HepG2 (cell line): Measurements from ENCODE around the gene FMNL2. TPM values are rescaled to one million over a fixed set of nuclear protein-coding genes. Genes with fewer than 3 reads are reported as not detected.

Experiments
- ATAC-seq: fragments of 200-7000 bp; cut with Tn5 transposase; 3 replicates; pipeline ENCODE4 v1.9.1; 2020; ENCODE audit warnings: mild to moderate bottlenecking, moderate library complexity
- BruUV-seq: library from RNA; stranded (reverse); fragments of 400-500 nt; replicated peaks from 2 replicates; lab custom pipeline; 2021; lab: Mats Ljungman, UMichigan
- CTCF ChIA-PET: fragments of 300-600 bp; formaldehyde crosslinking; extraction: SDS; loops from one replicate; lab custom pipeline; 2021; ENCODE audit warnings: low total read pairs, inconsistent platforms, low intra/inter-chr PET ratio; lab: Yijun Ruan, JAX
- POLR2A ChIA-PET: fragments of 350-600 bp; sonication (Branson Sonifier 250); formaldehyde crosslinking; loops from one replicate; lab custom pipeline; 2020; ENCODE audit warnings: antibody characterized with exemption, inconsistent platforms; lab: Yijun Ruan, JAX
- DNase-seq: peaks from one replicate; pipeline ENCODE4 v3.0.0-alpha.2; 2015; ENCODE audit warnings: low spot score
- FAIRE-seq: peaks from 3 replicates; lab custom pipeline; 2011; peaks lifted over from hg19 to GRCh38; lab: Jason Lieb, UNC
- H2AFZ ChIP-seq: one replicate; pipeline ENCODE4 v1.6.1; 2011; ENCODE audit warnings: low read length, inconsistent platforms
- H3K27ac ChIP-seq: fragments of 300-600 bp; 3 replicates; pipeline ENCODE4 v1.8.0; 2011; ENCODE audit warnings: mixed run types, mild to moderate bottlenecking, mixed read lengths, low read length, inconsistent platforms; ENCODE audit not compliant: insufficient read depth; ENCODE audit errors: extremely low read length
- H3K27me3 ChIP-seq, 2 experiments: fragments of 200-600 bp in 1 of 2; 2 replicates in 1 of 2; 3 replicates in 1 of 2; pipeline versions ENCODE4 v1.6.0 to v1.8.0; 2011; ENCODE audit warnings: low read length in 2 of 2, mild to moderate bottlenecking in 2 of 2, moderate library complexity in 2 of 2, inconsistent platforms in 1 of 2; ENCODE audit not compliant: insufficient read depth in 2 of 2, control insufficient read depth in 1 of 2
- H3K36me3 ChIP-seq, 2 experiments: fragments of 200-600 bp in 1 of 2; replicated peaks in 1 of 2; 2 replicates in 1 of 2; 3 replicates in 1 of 2; pipeline versions ENCODE4 v1.5.1 to v1.8.0; 2011; ENCODE audit warnings: low read length in 2 of 2, inconsistent platforms in 1 of 2; ENCODE audit not compliant: insufficient read depth in 2 of 2, control insufficient read depth in 1 of 2
- H3K4me1 ChIP-seq: 2 replicates; pipeline ENCODE4 v1.5.1; 2012; ENCODE audit warnings: low read length, inconsistent platforms; ENCODE audit not compliant: insufficient read depth
- H3K4me2 ChIP-seq: 2 replicates; pipeline ENCODE4 v1.6.0; 2011; ENCODE audit warnings: low read depth, low read length, inconsistent platforms
- H3K4me3 ChIP-seq, 3 experiments: fragments of 200-600 bp in 1 of 3; sonication (generic), shearing (Covaris generic) in 1 of 3; replicated peaks in 1 of 3; 2 replicates each; pipeline ENCODE4 v1.5.1; 2011 to 2016; ENCODE audit warnings: low read length in 3 of 3, inconsistent platforms in 2 of 3, low read depth in 2 of 3, mild to moderate bottlenecking in 2 of 3, control low read depth in 1 of 3, mixed read lengths in 1 of 3; ENCODE audit not compliant: insufficient read depth in 1 of 3
- H3K79me2 ChIP-seq: one replicate; pipeline ENCODE4 v1.6.1; 2011; ENCODE audit warnings: low read length, inconsistent platforms; ENCODE audit not compliant: insufficient read depth
- H3K9ac ChIP-seq: 2 replicates; pipeline ENCODE4 v1.6.0; 2011; ENCODE audit warnings: mild to moderate bottlenecking, low read depth, low read length, inconsistent platforms; ENCODE audit not compliant: insufficient read depth
- H3K9me3 ChIP-seq: 2 replicates; pipeline ENCODE4 v1.5.1; 2012; ENCODE audit warnings: mild to moderate bottlenecking, low read length
- H4K20me1 ChIP-seq: 2 replicates; pipeline ENCODE4 v1.6.0; 2011; ENCODE audit warnings: inconsistent platforms, mild to moderate bottlenecking, low read length, moderate library complexity; ENCODE audit not compliant: insufficient read depth
- BORCS8-MEF2B ChIP-seq: sonication (generic); formaldehyde crosslinking; IDR thresholded peaks from 2 replicates; pipeline ENCODE4 v1.8.0; 2022; ENCODE audit warnings: mild to moderate bottlenecking, missing genetic modification reagents
- IKZF5 ChIP-seq: IDR thresholded peaks from 2 replicates; pipeline ENCODE4 v1.6.1; 2018; ENCODE audit warnings: missing genetic modification reagents, mild to moderate bottlenecking, missing compliant biosample characterization
- LRRFIP1 ChIP-seq: sonication (generic); formaldehyde crosslinking; conservative IDR thresholded peaks from 2 replicates; pipeline ENCODE4 v1.4.0; 2020; ENCODE audit warnings: missing genetic modification reagents
- ZFP82 ChIP-seq: sonication (generic); formaldehyde crosslinking; IDR thresholded peaks from 2 replicates; pipeline ENCODE4 v1.5.1; 2020; ENCODE audit warnings: mild to moderate bottlenecking, missing genetic modification reagents, borderline replicate concordance
- ZMAT5 ChIP-seq: sonication (generic); formaldehyde crosslinking; IDR thresholded peaks from 2 replicates; pipeline ENCODE4 v1.5.0; 2020; ENCODE audit warnings: mild to moderate bottlenecking, low read depth, missing genetic modification reagents, borderline replicate concordance
- ZNF850 ChIP-seq: sonication (generic); formaldehyde crosslinking; conservative IDR thresholded peaks from 2 replicates; pipeline ENCODE4 v1.9.0; 2021; ENCODE audit warnings: mild to moderate bottlenecking, missing genetic modification reagents
- ZXDC ChIP-seq: sonication (generic); formaldehyde crosslinking; IDR thresholded peaks from 2 replicates; pipeline ENCODE4 v1.5.0; 2020; ENCODE audit warnings: mild to moderate bottlenecking, missing genetic modification reagents
- WGBS: methylation state at CpG from one replicate; pipeline ENCODE4 v1.1.6; 2017; ENCODE audit warnings: low lambda C conversion rate; 5-methylcytosine and 5-hydroxymethylcytosine counted together
- in situ Hi-C: cut with HindIII; loops from 2 replicates; pipeline ENCODE4 v1.10.0; 2017; ENCODE audit warnings: low pct_unique_long_range_greater_than_20kb; ENCODE audit not compliant: extremely low pct_ligation_motif_present
- intact Hi-C: fragments of 100-400 bp; cut with micrococcal nuclease; formaldehyde crosslinking; loops from one replicate; pipeline ENCODE4 v1.10.0; 2022; ENCODE audit not compliant: unreplicated experiment
- polyA plus RNA-seq, 8 experiments: library from polyadenylated mRNA; depleted of rRNA in 3 of 8; stranded (reverse) in 7 of 8; unstranded in 1 of 8; fragments of >200 nt; fragmentation: Illumina TruSeq in 4 of 8; extraction: Trizol in 4 of 8; gene quantifications; 2 replicates each; pipeline versions ENCODE4 v1.2.1 to v1.2.3, GENCODE V29; 2011 to 2016; ENCODE audit warnings: low read depth in 4 of 8, missing spikeins in 1 of 8, mixed read lengths in 1 of 8; ENCODE audit not compliant: insufficient read depth in 1 of 8
- total RNA-seq, 5 experiments: library from RNA; depleted of rRNA; stranded (reverse); fragments of >200 nt; fragmentation: Illumina TruSeq; extraction: Trizol; gene quantifications; 2 replicates each; pipeline ENCODE4 v1.2.3, GENCODE V29; 2016; ENCODE audit warnings: low read depth in 1 of 5

The FMNL2 gene
- total and polyA plus RNA-seq, 2 of the 13 experiments (the other 11 are each of a cell fraction or from before 2014, with no cell fraction given) = 66.5 to 67.7 TPM

- TF ChIP-seq ZMAT5 = no peak
These were observed 238.2 kb downstream of the FMNL2 start (continued) for GRCh38 chr2:152573168-152573567.

- no peak for TF ChIP-seq LRRFIP1 (CRISPR knock-in tag)
- no peak for TF ChIP-seq ZXDC (CRISPR knock-in tag)
- TF ChIP-seq ZNF850 (CRISPR knock-in tag) = no peak
- no peak for TF ChIP-seq ZFP82 (CRISPR knock-in tag)
- TF ChIP-seq IKZF5 (CRISPR knock-in tag) = no peak
- no peak for TF ChIP-seq BORCS8-MEF2B (CRISPR knock-in tag)
- H3K9ac ChIP-seq = no peak overlapping the region
- BruUV-seq = no TSS peak
- intact Hi-C loops = no loop called here
- no peaks in the 10 kb centered on the region for H3K9me3 ChIP-seq
- no peaks in the 10 kb centered on the region for H3K27me3 ChIP-seq
- H2AFZ ChIP-seq = no peak overlapping the region
- H3K36me3 ChIP-seq = peaks cover 11 to 70% of the 10 kb centered on the region in 2 experiments
- H3K4me1 ChIP-seq = no peaks in the 10 kb centered on the region
- ATAC-seq (no peak), DNase-seq (no peak), FAIRE-seq (no peak)
- H3K79me2 ChIP-seq = no peaks in the 10 kb centered on the region
- POLR2A ChIA-PET = no interaction called here
- 96% methylated on average over 1 of the region's 1 CpG for WGBS
- no peak overlapping the region for H3K27ac ChIP-seq
- in situ Hi-C loops = no loop called here
- no peaks in the 10 kb centered on the region for H4K20me1 ChIP-seq
- H3K4me3 ChIP-seq = no peak overlapping the region
- CTCF ChIA-PET = no interaction called here
- no peak overlapping the region for H3K4me2 ChIP-seq
These were observed 242.6 kb downstream of the FMNL2 start for GRCh38 chr2:152577579-152577978.
